Panc1 (cell line): Measurements from ENCODE around the gene MAP3K13.

Experiments used
- CTCF ChIP-seq: fragments of 450-650 bp; IDR thresholded peaks from 2 replicates; pipeline ENCODE4 v1.5.1; 2017; ENCODE audit warnings: mild to moderate bottlenecking
- POLR2AphosphoS5 ChIP-seq: IDR thresholded peaks from 2 replicates; pipeline ENCODE4 v1.6.1; 2012; ENCODE audit warnings: mild to moderate bottlenecking, low read depth, low read length, moderate library complexity
- REST ChIP-seq, 2 experiments: IDR thresholded peaks; 2 replicates each; pipeline ENCODE4 v1.6.1; 2011 to 2012; ENCODE audit warnings: low read depth in 2 of 2, control low read depth in 1 of 2, low read length in 1 of 2, mild to moderate bottlenecking in 1 of 2, moderate library complexity in 1 of 2; ENCODE audit not compliant: insufficient read depth in 1 of 2
- SIN3A ChIP-seq: IDR thresholded peaks from 2 replicates; pipeline ENCODE4 v1.6.1; 2012; ENCODE audit warnings: low read depth, mild to moderate bottlenecking, low read length, moderate library complexity, borderline replicate concordance; ENCODE audit not compliant: insufficient read depth
- TCF7L2 ChIP-seq: IDR thresholded peaks from 2 replicates; pipeline ENCODE4 v1.6.1; 2011; ENCODE audit warnings: mild to moderate bottlenecking, low read depth, low read length, inconsistent platforms

GRCh38 chr3:185424435-185424834 is 61.5 kb downstream of the MAP3K13 start:
- TF ChIP-seq CTCF (no peak), POLR2AphosphoS5 (no peak), REST (IDR thresholded peaks at IDR 0.05; ENCODE audit: insufficient read depth in 1 of 2, low read depth in 2 of 2, low read length in 1 of 2) (no peak), TCF7L2 (no peak), SIN3A (no peak)
